ENCODE results near the gene IGFN1.

DNA sequence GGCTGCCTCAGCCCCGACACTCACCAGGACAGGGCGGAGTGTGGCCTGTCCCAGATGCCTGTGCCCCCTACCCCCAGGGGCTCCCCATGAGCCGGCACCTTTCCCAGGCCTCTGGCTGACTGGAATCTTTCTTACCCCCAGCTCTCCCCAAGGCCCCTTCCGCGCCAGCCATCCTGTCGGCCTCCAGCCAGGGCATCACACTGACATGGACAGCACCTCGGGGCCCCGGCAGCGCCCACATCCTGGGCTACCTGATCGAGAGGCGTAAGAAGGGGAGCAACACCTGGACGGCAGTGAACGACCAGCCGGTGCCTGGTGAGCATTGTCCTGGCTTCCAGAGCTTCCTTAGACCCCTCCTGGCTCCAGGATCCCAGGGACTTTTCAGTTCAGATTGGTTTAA lies 26.5 kb downstream of the IGFN1 start:
- TF ChIP-seq, protein P1, sequence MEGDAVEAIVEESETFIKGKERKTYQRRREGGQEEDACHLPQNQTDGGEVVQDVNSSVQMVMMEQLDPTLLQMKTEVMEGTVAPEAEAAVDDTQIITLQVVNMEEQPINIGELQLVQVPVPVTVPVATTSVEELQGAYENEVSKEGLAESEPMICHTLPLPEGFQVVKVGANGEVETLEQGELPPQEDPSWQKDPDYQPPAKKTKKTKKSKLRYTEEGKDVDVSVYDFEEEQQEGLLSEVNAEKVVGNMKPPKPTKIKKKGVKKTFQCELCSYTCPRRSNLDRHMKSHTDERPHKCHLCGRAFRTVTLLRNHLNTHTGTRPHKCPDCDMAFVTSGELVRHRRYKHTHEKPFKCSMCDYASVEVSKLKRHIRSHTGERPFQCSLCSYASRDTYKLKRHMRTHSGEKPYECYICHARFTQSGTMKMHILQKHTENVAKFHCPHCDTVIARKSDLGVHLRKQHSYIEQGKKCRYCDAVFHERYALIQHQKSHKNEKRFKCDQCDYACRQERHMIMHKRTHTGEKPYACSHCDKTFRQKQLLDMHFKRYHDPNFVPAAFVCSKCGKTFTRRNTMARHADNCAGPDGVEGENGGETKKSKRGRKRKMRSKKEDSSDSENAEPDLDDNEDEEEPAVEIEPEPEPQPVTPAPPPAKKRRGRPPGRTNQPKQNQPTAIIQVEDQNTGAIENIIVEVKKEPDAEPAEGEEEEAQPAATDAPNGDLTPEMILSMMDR (IDR thresholded peaks at IDR 0.05): no peak
- no peak for TF ChIP-seq ZFX (IDR thresholded peaks at IDR 0.05; ENCODE audit: borderline replicate concordance)

Data from 22Rv1 (cell line).